Measurements from ENCODE around the gene BPIFB3.

DNA sequence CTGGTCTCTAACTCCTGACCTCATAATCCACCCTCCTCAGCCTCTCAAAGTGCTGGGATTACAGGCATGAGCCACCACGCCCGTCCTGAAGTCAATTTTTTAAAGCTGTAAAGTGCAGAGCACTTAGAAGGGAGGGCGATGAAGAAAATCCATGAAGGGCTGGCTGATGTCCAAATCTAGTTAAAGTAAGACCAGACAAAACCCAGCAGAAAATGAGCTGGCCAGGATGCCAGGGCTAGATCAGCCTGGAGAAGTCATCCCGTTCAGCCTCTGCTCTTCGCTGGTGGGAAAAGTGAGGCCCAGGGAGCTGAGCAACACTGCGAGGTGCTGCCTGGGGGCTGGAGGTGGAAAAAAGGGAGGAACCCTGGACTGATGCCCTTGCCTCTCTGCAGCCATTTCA, 28.8 kb downstream of the BPIFB3 start:
- no peak for TF ChIP-seq EZH2phosphoT487 (IDR thresholded peaks at IDR 0.05; ENCODE audit: borderline replicate concordance, low read length)
- TF ChIP-seq, protein P1, sequence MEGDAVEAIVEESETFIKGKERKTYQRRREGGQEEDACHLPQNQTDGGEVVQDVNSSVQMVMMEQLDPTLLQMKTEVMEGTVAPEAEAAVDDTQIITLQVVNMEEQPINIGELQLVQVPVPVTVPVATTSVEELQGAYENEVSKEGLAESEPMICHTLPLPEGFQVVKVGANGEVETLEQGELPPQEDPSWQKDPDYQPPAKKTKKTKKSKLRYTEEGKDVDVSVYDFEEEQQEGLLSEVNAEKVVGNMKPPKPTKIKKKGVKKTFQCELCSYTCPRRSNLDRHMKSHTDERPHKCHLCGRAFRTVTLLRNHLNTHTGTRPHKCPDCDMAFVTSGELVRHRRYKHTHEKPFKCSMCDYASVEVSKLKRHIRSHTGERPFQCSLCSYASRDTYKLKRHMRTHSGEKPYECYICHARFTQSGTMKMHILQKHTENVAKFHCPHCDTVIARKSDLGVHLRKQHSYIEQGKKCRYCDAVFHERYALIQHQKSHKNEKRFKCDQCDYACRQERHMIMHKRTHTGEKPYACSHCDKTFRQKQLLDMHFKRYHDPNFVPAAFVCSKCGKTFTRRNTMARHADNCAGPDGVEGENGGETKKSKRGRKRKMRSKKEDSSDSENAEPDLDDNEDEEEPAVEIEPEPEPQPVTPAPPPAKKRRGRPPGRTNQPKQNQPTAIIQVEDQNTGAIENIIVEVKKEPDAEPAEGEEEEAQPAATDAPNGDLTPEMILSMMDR (IDR thresholded peaks at IDR 0.05; ENCODE audit: low read depth, low read length, poor library complexity, severe bottlenecking): no peak
